ENCODE data around the gene PAX4. TPM values are rescaled to one million over a fixed set of nuclear protein-coding genes. Genes with fewer than 3 reads are reported as not detected.

The PAX4 gene
- total RNA-seq, 1 experiment from 2014 or later, result not detected

GRCh38 chr7:127653396-127653795, 35.5 kb upstream of the PAX4 start:
- CTCF ChIA-PET, result no interaction called here
- BruUV-seq (replicated peaks), result no TSS peak
- no peak overlapping the region for H3K27ac ChIP-seq (ENCODE audit: low read depth, low read length)
- H3K27me3 ChIP-seq (ENCODE audit: insufficient read depth, low read length), result no peaks in the 10 kb centered on the region
- peaks cover 10 to 20% of the 10 kb centered on the region in 2 experiments; a peak in 3 of 4 replicates for H3K36me3 ChIP-seq (ENCODE audit: control insufficient read depth in 1 of 2, insufficient read depth in 2 of 2, low read length in 2 of 2)
- no peak for DNase-seq (ENCODE audit: low read depth, low spot score)
- RAD21 ChIA-PET (ENCODE audit: low non-redundant PET in 1 of 2, low total read pairs in 2 of 2, uncharacterized antibody in 2 of 2, unreplicated experiment in 2 of 2), result no interaction called here
- H3K4me3 ChIP-seq (replicated peaks in 1 of 2; ENCODE audit: low read depth in 1 of 2, low read length in 2 of 2), result peak overlapping the region; percentile 98 to 100
- peaks cover 35% of the 10 kb centered on the region; the same call in 1 of the 2 replicates for H4K20me1 ChIP-seq (ENCODE audit: insufficient read depth)
- ATAC-seq, result no peak
- peaks cover 64% of the 10 kb centered on the region for H3K79me2 ChIP-seq (ENCODE audit: insufficient read depth, low read length)
- peaks cover 16 to 22% of the 10 kb centered on the region in 2 experiments for H3K4me1 ChIP-seq (ENCODE audit: control insufficient read depth in 1 of 2, insufficient read depth in 2 of 2, low read length in 2 of 2)
- POLR2A ChIA-PET, result no interaction called here
- intact Hi-C loops (cut with micrococcal nuclease), result loop anchor here (5.0 kb wide), 1 partner anchor 66 kb away; the partner anchor contains the start of genes ARF5 and GCC1
- peak overlapping the region; percentile 80 for H3K4me2 ChIP-seq (ENCODE audit: low read length)
- H2AFZ ChIP-seq (ENCODE audit: low read depth, low read length, poor library complexity, severe bottlenecking), result no peak overlapping the region
- 0 out of 2 replicates have a peak, but pooled peaks have one; percentile 5 for TF ChIP-seq POLR2AphosphoS5 (IDR thresholded peaks at IDR 0.05; ENCODE audit: low read depth, low read length)
- no peak for TF ChIP-seq EGR1 (IDR thresholded peaks at IDR 0.05; ENCODE audit: low read depth)
- no peaks in the 10 kb centered on the region for H3K9me3 ChIP-seq (ENCODE audit: control insufficient read depth in 1 of 2, insufficient read depth in 1 of 2, low read depth in 1 of 2, low read length in 2 of 2)
- H3K9me2 ChIP-seq (ENCODE audit: insufficient read depth), result no peaks in the 10 kb centered on the region
- peak overlapping the region; percentile 94 for H3K9ac ChIP-seq (ENCODE audit: low read length)

GRCh38 chr7:127652333-127653248, 34.6 kb upstream of the PAX4 start:
- Histone ChIP-seq H2AFZ (ENCODE audit: low read depth, low read length, poor library complexity, severe bottlenecking) (no peak overlapping the region), H4K20me1 (ENCODE audit: insufficient read depth) (peaks cover 33% of the 10 kb centered on the region; the same call in 1 of the 2 replicates), H3K9me3 (ENCODE audit: control insufficient read depth in 1 of 2, insufficient read depth in 1 of 2, low read depth in 1 of 2, low read length in 2 of 2) (no peaks in the 10 kb centered on the region), H3K9me2 (ENCODE audit: insufficient read depth) (no peaks in the 10 kb centered on the region), H3K27me3 (ENCODE audit: insufficient read depth, low read length) (no peaks in the 10 kb centered on the region), H3K27ac (ENCODE audit: low read depth, low read length) (peak overlapping the region; percentile 62), H3K36me3 (ENCODE audit: control insufficient read depth in 1 of 2, insufficient read depth in 2 of 2, low read length in 2 of 2) (peaks cover 9 to 19% of the 10 kb centered on the region in 2 experiments; a peak in 3 of 4 replicates), H3K4me2 (ENCODE audit: low read length) (peak overlapping the region; percentile 80), H3K9ac (ENCODE audit: low read length) (peak overlapping the region; percentile 94), H3K79me2 (ENCODE audit: insufficient read depth, low read length) (peaks cover 56% of the 10 kb centered on the region), H3K4me1 (ENCODE audit: control insufficient read depth in 1 of 2, insufficient read depth in 2 of 2, low read length in 2 of 2) (peaks cover 16 to 22% of the 10 kb centered on the region in 2 experiments), H3K4me3 (replicated peaks in 1 of 2; ENCODE audit: low read depth in 1 of 2, low read length in 2 of 2) (peak overlapping the region; percentile 98 to 100)
- intact Hi-C loops (cut with micrococcal nuclease), result loop anchor here (5.0 kb wide), 1 partner anchor 65 kb away; the partner anchor contains the start of genes ARF5 and GCC1
- CTCF ChIA-PET, result no interaction called here
- peak; percentile 26 for ATAC-seq
- POLR2A ChIA-PET, result no interaction called here
- TF ChIP-seq EZH2 (IDR thresholded peaks at IDR 0.05) (no peak), POLR2AphosphoS5 (IDR thresholded peaks at IDR 0.05; ENCODE audit: low read depth, low read length) (0 out of 2 replicates have a peak, but pooled peaks have one; percentile 4)
- BruUV-seq (replicated peaks), result TSS peak; percentile 39
- RAD21 ChIA-PET (ENCODE audit: low non-redundant PET in 1 of 2, low total read pairs in 2 of 2, uncharacterized antibody in 2 of 2, unreplicated experiment in 2 of 2), result no interaction called here
- no peak for DNase-seq (ENCODE audit: low read depth, low spot score)

Data from HCT116 (cell line).